ENCODE data around the gene VEGFA.

VEGFA gene

DNA sequence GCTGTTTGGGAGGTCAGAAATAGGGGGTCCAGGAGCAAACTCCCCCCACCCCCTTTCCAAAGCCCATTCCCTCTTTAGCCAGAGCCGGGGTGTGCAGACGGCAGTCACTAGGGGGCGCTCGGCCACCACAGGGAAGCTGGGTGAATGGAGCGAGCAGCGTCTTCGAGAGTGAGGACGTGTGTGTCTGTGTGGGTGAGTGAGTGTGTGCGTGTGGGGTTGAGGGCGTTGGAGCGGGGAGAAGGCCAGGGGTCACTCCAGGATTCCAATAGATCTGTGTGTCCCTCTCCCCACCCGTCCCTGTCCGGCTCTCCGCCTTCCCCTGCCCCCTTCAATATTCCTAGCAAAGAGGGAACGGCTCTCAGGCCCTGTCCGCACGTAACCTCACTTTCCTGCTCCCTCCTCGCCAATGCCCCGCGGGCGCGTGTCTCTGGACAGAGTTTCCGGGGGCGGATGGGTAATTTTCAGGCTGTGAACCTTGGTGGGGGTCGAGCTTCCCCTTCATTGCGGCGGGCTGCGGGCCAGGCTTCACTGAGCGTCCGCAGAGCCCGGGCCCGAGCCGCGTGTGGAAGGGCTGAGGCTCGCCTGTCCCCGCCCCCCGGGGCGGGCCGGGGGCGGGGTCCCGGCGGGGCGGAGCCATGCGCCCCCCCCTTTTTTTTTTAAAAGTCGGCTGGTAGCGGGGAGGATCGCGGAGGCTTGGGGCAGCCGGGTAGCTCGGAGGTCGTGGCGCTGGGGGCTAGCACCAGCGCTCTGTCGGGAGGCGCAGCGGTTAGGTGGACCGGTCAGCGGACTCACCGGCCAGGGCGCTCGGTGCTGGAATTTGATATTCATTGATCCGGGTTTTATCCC lies at the start of gene VEGFA:
VEGFA (plus strand) TSS at position 686 of the 846 bp plus-strand sequence.
- peak; percentile 97 for DNase-seq (ENCODE audit: low spot score)

DNA sequence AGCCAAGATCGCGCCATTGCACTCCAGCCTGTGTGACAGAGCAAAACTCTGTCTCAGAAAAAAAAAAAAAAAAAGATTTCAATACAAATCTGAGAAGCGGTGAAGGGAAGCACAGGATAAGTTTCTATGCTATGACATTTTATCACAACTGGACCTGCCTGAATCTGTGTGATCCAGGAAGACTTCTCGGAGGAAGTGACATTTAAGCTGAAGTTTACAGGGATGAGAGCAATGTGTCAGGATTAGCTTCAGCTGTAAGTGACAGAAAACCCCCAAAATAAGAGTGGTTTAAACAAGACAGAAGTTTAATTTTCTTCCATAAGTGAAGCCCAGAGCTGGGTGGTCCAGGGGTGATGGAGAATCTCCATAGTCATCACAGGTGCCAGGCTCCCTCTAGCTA lies 49.0 kb upstream of the VEGFA start:
- DNase-seq (ENCODE audit: low spot score) = no peak

DNA sequence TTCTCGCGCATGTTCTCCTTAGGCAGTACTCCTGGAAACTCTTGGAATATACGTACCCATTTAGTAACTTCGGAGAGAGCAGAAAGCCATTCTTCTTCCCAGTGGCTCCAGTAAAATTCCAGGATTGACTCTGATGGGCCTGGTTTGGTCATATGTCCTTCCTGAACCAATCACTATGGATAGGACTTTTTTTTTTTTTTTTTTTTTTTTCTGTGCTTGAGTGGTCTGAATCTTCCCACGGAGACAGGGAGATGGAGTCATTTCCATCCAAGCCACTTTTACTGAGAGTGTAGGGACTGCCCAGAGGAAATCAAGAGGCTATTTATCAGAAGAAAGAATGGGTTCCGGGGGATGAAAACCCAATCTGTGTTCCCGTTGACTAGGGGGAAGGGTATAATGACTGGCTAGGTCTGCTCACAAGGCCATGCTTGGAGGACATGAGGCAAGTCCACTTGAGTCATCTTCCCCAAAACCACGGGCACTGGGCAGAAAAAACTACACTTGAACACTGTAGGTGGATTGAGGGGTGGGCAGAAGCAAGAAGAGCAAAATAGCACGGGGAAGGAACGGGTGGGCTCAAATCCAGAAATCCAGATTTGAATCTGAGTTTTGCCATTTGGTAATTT lies 47.0 kb upstream of the VEGFA start:
- DNase-seq (ENCODE audit: low spot score) = no peak

DNA sequence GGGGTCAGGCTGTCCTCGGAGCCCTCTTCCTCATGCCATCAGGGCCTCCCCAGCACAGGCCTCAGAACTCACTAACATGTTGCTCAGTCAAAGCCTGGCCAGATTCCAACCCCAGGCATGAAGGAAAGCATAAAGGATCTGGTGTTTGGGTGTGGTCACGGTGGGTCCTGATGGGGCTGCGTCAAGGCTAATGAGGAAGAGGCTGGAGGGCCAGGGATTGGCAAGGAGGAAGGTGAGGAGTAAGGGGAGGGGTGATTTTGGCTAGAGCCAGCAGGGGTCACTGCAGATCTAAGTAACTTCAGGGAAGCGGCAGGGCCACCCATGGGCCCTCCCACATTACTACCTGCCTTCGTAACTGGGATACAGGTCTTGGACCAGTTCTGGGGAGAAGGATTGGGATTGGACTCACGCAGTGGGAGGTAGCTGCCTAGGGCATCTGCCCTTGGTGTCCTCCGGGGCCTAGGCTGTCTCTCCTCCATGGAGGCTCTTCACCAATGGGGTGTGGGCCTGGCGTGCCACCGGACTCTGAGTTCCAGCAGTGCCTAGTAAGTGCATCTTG lies 46.2 kb upstream of the VEGFA start:
- DNase-seq (ENCODE audit: low spot score) = peak; percentile 66

DNA sequence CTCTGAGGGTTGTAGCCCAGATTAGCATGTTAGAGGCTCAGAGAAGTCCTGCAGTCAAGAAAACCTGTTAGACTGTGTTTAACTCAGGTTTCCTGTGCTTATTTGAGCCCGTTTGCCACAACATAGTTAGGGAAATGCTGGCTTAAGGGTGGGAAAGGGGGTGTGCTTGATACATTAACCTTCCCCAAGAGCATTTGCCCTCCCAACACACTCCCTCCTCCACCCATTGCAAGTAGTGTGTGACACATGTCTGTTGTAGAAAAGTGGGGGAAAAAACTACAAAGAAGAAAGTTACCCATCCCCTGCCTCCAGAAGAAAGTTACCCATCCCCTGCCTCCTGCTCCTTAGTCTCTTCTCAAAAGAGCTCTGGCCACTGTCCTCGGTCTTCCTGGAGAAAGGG lies 45.7 kb upstream of the VEGFA start:
- DNase-seq (ENCODE audit: low spot score) = no peak

GRCh38 chr6:43724914-43725642 lies 44.9 kb upstream of the VEGFA start:
- no peak for DNase-seq (ENCODE audit: low spot score)

- no peak for DNase-seq (ENCODE audit: low spot score)
Measured at GRCh38 chr6:43725643-43726580, 44.1 kb upstream of the VEGFA start.

GRCh38 chr6:43727634-43728033 lies 42.4 kb upstream of the VEGFA start:
- no peak for DNase-seq (ENCODE audit: low spot score)

GRCh38 chr6:43728586-43728985 lies 41.4 kb upstream of the VEGFA start:
- no peak for DNase-seq (ENCODE audit: low spot score)

GRCh38 chr6:43729537-43729936 lies 40.5 kb upstream of the VEGFA start:
- DNase-seq (ENCODE audit: low spot score) = no peak

GRCh38 chr6:43730634-43731033 lies 39.4 kb upstream of the VEGFA start:
- no peak for DNase-seq (ENCODE audit: low spot score)

DNA sequence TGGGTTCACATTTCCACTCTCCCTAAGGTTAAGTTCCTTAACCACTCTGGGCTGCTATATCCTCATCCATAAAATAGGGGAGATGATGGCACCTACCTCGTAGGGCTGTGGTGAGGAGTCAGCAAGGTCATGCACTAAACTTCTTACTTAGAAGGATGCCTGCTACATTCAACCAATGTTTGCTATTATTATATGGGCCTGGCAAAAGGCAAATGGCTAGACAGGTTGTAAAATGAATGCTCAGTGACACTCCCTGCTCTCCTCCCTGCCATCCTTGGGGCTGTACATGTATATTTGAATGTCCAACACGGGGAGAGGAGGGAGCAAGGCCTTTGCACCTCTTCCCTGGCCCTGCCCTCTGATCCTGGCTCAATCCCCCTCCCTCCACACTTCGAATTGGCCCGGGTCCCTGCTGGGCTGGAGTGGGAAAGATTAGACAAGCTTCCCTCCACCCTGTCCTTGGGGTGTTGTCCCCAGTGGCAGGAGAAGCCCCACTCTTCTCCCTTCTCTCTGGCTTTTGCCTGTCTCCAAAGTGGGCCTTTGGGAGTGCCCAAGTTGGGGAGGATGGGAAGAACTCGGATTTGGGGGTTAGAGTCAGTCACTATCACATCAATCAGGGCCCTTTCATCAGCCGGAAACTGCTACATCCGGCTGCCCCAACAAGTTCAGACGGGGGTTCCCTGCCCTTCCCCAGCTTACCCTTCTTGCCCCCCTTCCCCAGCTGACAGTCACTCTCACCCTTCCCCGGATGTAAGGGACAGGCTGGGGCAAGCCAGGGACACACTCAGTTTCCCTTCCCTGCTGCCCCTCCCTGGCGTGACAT lies 36.3 kb upstream of the VEGFA start:
- DNase-seq (ENCODE audit: low spot score) = no peak

- DNase-seq (ENCODE audit: low spot score) = no peak
Measured at GRCh38 chr6:43734294-43734665, 35.7 kb upstream of the VEGFA start.

- no peak for DNase-seq (ENCODE audit: low spot score)
Measured at GRCh38 chr6:43735642-43736199, 34.3 kb upstream of the VEGFA start.

- no peak for DNase-seq (ENCODE audit: low spot score)
Measured at GRCh38 chr6:43736211-43736786, 33.7 kb upstream of the VEGFA start.

DNA sequence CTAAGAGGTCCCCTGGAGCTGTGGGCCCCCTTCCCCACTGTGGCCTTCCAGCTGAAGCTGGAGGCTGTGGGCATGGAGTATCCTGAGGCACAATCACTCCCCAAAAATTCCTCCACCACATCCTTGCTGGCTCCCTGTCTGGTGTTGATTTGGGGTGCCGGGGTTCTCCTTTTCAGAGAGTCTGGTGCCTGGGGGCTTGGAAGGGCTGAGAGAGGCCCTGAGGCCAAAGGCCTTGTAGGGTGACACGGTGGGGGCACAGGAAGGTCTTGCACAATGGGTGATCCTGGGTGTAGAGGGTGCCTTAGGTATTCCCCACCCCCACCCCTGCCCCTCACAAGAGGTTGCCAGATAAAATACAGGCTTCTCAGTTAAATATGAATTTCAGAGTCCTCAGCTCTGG lies 33.2 kb upstream of the VEGFA start:
- DNase-seq (ENCODE audit: low spot score) = no peak

DNA sequence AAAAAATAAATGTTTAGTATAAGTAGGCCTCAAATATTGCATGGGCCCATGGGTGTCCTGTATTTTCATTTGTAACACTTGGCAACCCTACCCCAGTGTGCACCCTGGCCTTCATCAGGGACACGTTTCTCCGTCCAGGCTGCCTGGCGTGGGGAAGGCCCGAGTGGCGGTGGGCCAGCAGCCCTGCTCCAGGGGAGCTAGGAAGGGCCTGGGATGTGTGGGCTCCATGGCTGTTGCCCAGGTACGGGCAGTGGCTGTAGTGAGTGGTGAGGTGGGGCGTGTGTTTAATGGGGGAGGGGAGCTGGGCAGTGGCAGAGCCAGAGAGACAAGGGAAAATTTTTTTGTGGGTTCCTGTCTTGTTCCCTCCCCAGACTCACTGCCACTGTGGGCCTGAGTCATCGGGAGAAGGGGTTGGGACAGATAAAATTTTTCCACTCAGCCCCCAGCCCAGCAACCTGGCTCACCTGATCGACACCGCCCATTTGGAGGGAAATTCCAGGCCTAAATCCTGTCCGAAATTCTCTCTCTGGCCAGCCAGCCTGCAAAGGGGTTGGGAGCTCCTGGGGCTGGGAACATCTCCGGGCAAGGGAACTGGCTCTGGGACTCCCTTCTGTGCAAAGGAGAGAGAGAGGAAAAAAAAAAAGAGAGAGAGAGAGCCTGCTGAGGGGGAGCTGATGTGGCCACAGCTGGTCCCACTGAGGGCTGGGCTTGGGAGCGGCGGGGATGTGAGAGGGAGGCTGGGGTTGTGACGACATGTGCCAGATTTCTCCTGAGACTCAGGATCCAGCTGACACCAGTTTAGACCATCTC lies 32.5 kb upstream of the VEGFA start:
- DNase-seq (ENCODE audit: low spot score) = no peak

- no peak for DNase-seq (ENCODE audit: low spot score)
Measured at GRCh38 chr6:43738267-43738676, 31.7 kb upstream of the VEGFA start.

Data from hepatic stellate cell (primary cell).